Activated CD4-positive, alpha-beta memory T cell treated with anti-CD3 and anti-CD28 coated beads for 36 hours (primary cell): ENCODE data around the gene HES5. TPM values are rescaled to one million over a fixed set of nuclear protein-coding genes. Genes with fewer than 3 reads are reported as not detected.
"Not testable (repeated sequence)": the region's sequence is repeated elsewhere in the genome, so short reads cannot be mapped to it uniquely, and the experiment has no call there.

Source experiments
- CTCF ChIA-PET: fragments of 350-600 bp; sonication (Branson Sonifier 250); formaldehyde crosslinking; loops from one replicate; lab custom pipeline; 2021; ENCODE audit warnings: antibody characterized with exemption, inconsistent platforms; lab: Charles Lee
- POLR2A ChIA-PET: fragments of 350-600 bp; sonication (Branson Sonifier 250); formaldehyde crosslinking; loops from one replicate; lab custom pipeline; 2021; ENCODE audit warnings: antibody characterized with exemption; lab: Charles Lee
- DNase-seq: peaks from one replicate; pipeline ENCODE4 v3.0.0-alpha.2; 2020
- H3K27ac Mint-ChIP-seq: one replicate; pipeline ENCODE4 v1.8.0; 2021; ENCODE audit warnings: mixed read lengths
- H3K27me3 Mint-ChIP-seq: one replicate; pipeline ENCODE4 v1.8.0; 2021; ENCODE audit warnings: mixed read lengths
- H3K36me3 Mint-ChIP-seq: one replicate; pipeline ENCODE4 v1.8.0; 2021; ENCODE audit warnings: mixed read lengths
- H3K4me1 Mint-ChIP-seq: one replicate; pipeline ENCODE4 v1.8.0; 2021; ENCODE audit warnings: low read depth, mixed read lengths
- H3K4me3 Mint-ChIP-seq: one replicate; pipeline ENCODE4 v1.8.0; 2021; ENCODE audit warnings: mild to moderate bottlenecking, mixed read lengths
- H3K9me3 Mint-ChIP-seq: one replicate; pipeline ENCODE4 v1.8.0; 2021; ENCODE audit warnings: mixed read lengths
- intact Hi-C: fragments of 100-400 bp; cut with micrococcal nuclease; formaldehyde crosslinking; loops from one replicate; pipeline ENCODE4 v1.15.1; 2023
- total RNA-seq, 2 experiments: library from RNA; stranded (reverse); gene quantifications; one replicate each; pipeline ENCODE4 v1.2.3, GENCODE V29; 2021

HES5 gene
- total RNA-seq, 2 experiments from 2014 or later = 0.17 TPM; not detected in 1

- H3K4me1 Mint-ChIP-seq, H3K9me3 Mint-ChIP-seq, H3K4me3 Mint-ChIP-seq, intact Hi-C loops, H3K27ac Mint-ChIP-seq, H3K27me3 Mint-ChIP-seq, DNase-seq, CTCF ChIA-PET, POLR2A ChIA-PET: not testable (repeated sequence)
- peaks cover 12% of the 10 kb centered on the region for H3K36me3 Mint-ChIP-seq
These were observed 38.2 kb upstream of the HES5 start for GRCh38 chr1:2568187-2568816.

DNA sequence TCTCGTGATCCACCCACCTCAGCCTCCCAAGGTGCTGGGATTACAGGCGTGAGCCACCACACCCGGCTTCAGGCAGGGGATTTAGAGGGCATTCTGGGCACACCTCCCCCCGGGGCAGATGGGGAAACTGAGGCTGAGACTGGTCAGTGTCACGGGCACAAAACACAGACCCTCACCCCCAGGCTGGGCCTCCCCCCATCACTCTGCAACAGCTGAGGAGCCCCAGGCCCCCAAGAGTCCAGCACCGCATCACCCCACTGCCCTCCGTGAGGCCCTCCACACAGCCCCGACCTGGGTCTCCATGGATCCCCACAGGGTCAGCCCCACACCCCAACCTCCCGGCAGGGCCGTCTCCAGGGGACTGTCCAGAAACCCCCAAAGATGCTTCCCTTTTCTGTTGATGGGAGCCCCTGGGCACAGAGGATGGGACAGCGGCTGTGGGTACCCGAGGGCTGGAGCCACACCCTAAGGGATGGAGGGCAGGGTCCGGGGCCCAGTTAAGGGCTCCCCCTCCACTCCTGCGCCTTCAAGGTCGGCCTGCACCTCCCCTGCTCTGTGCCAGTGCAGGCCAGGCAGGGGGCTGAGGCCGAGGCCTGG, 37.1 kb upstream of the HES5 start:
- intact Hi-C loops = no loop called here
- Mint-ChIP-seq H3K4me1 (peaks cover 5% of the 10 kb centered on the region), H3K27ac (no peak overlapping the region), H3K27me3 (no peaks in the 10 kb centered on the region), H3K9me3 (no peaks in the 10 kb centered on the region), H3K36me3 (peaks cover 9% of the 10 kb centered on the region), H3K4me3 (no peak overlapping the region)
- no peak for DNase-seq
- CTCF ChIA-PET = no interaction called here
- POLR2A ChIA-PET = no interaction called here

GRCh38 chr1:2566101-2567045, 36.3 kb upstream of the HES5 start:
- Mint-ChIP-seq H3K36me3 (peaks cover 9% of the 10 kb centered on the region), H3K4me3 (no peak overlapping the region), H3K27ac (no peak overlapping the region), H3K9me3 (no peaks in the 10 kb centered on the region), H3K27me3 (no peaks in the 10 kb centered on the region), H3K4me1 (peaks cover 6% of the 10 kb centered on the region)
- ChIA-PET CTCF (no interaction called here), POLR2A (no interaction called here)
- intact Hi-C loops = no loop called here
- no peak for DNase-seq

- Mint-ChIP-seq H3K36me3 (peaks cover 5% of the 10 kb centered on the region), H3K4me3 (no peak overlapping the region), H3K27ac (no peak overlapping the region), H3K27me3 (no peaks in the 10 kb centered on the region), H3K9me3 (no peaks in the 10 kb centered on the region), H3K4me1 (peaks cover 10% of the 10 kb centered on the region)
- intact Hi-C loops = no loop called here
- ChIA-PET CTCF (no interaction called here), POLR2A (interaction anchor here (0.7 to 1.6 kb wide), 3 partner anchors 9 to 21 kb away, joined by 3 to 10 read pairs (median 4); partner anchors contain the start of gene TNFRSF14)
- no peak for DNase-seq
These were observed 34.8 kb upstream of the HES5 start for GRCh38 chr1:2564815-2565374.

DNA sequence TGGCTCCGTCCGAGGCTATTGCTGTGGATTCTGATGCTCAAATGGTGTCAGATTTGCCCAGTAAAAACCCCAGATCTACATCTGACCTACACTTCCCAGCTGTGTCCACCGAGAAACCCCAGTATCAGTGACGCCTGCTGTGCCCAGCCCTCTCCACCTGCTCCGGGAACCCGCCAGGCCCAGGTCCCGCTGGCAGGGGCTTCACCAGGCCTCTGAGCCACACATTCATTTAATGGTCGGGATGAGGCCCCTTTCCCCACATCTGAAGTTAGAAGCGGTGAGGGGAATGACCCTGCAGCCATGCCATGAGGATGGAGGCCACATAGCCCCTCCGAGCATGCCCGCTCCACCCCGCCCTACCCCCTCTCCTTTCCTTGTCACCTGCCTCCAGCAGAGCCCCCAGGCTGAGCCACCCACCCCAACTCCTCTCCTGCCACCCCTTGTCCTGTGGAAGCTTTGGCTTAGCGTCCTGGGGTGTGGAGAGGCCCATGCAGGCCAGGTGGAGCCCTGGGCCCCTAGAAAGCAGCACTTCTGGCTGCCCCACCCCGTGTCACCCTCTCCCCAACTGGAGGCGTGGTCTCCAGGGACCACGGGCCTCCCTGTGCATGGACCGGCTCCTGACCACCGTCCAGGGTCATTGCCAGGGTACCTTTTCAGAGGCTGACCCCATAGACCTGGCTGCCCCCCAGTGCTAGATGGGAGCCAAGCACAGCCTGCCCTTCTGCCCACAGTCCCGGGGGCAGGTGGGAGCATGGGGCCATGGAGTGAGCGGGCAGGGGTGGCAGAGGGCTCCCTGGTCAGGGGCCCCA, 34.1 kb upstream of the HES5 start:
- H3K27ac Mint-ChIP-seq = no peak overlapping the region
- H3K4me3 Mint-ChIP-seq = no peak overlapping the region
- H3K9me3 Mint-ChIP-seq = no peaks in the 10 kb centered on the region
- ChIA-PET POLR2A (interaction anchor here (1.4 to 3.9 kb wide), 3 partner anchors 8 to 21 kb away, joined by 4 to 21 read pairs (median 10); partner anchors contain the start of gene TNFRSF14), CTCF (no interaction called here)
- peaks cover 10% of the 10 kb centered on the region for H3K4me1 Mint-ChIP-seq
- intact Hi-C loops = no loop called here
- peaks cover 7% of the 10 kb centered on the region for H3K36me3 Mint-ChIP-seq
- no peaks in the 10 kb centered on the region for H3K27me3 Mint-ChIP-seq
- DNase-seq = no peak

- no peak overlapping the region for H3K4me3 Mint-ChIP-seq
- no peak for DNase-seq
- no peak overlapping the region for H3K27ac Mint-ChIP-seq
- H3K4me1 Mint-ChIP-seq = peaks cover 14% of the 10 kb centered on the region
- intact Hi-C loops = no loop called here
- H3K9me3 Mint-ChIP-seq = no peaks in the 10 kb centered on the region
- H3K27me3 Mint-ChIP-seq = no peaks in the 10 kb centered on the region
- ChIA-PET POLR2A (interaction anchor here (3.9 kb wide), 1 partner anchor 15 kb away, joined by 21 read pairs; no protein-coding TSS in a partner anchor), CTCF (no interaction called here)
- H3K36me3 Mint-ChIP-seq = peaks cover 12% of the 10 kb centered on the region
These were observed 33.1 kb upstream of the HES5 start for GRCh38 chr1:2563205-2563604.

GRCh38 chr1:2561898-2562895, 32.1 kb upstream of the HES5 start:
- Mint-ChIP-seq H3K4me3 (no peak overlapping the region), H3K27ac (no peak overlapping the region), H3K9me3 (no peaks in the 10 kb centered on the region), H3K27me3 (no peaks in the 10 kb centered on the region), H3K36me3 (peaks cover 16% of the 10 kb centered on the region), H3K4me1 (peaks cover 22% of the 10 kb centered on the region)
- CTCF ChIA-PET = interaction anchor here (1.0 to 2.2 kb wide), 10 partner anchors 10 to 149 kb away, joined by 3 to 16 read pairs (median 6); partner anchors contain the start of genes PANK4, PEX10 and PRXL2B
- intact Hi-C loops = no loop called here
- POLR2A ChIA-PET = interaction anchor here (1.1 to 3.9 kb wide), 5 partner anchors 9 to 149 kb away, joined by 3 to 21 read pairs (median 10); partner anchors contain the start of gene PEX10
- peak; percentile 50 for DNase-seq

DNA sequence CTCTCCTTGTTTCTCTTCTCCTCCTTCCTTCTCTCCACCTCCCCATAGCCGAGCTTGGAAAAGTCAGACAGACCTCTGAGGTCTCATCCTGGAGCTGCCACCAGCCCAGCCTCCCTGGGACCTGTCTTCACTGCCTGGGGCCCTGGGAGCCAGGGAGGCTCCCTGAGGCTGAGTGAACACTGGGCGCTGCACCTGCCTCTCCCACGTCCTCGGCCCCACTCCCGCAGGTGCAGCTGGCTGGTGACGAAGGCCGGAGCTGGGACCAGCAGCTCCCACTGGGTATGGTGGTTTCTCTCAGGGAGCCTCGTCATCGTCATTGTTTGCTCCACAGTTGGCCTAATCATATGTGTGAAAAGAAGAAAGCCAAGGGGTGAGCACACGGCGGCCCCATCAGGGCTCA, 31.4 kb upstream of the HES5 start:
- H3K27ac Mint-ChIP-seq = no peak overlapping the region
- no peak overlapping the region for H3K4me3 Mint-ChIP-seq
- no peak for DNase-seq
- H3K4me1 Mint-ChIP-seq = peaks cover 22% of the 10 kb centered on the region
- peaks cover 22% of the 10 kb centered on the region for H3K36me3 Mint-ChIP-seq
- POLR2A ChIA-PET = interaction anchor here (0.6 to 3.9 kb wide), 6 partner anchors 10 to 148 kb away, joined by 3 to 21 read pairs (median 8); partner anchors contain the start of gene PEX10
- CTCF ChIA-PET = interaction anchor here (0.8 to 2.2 kb wide), 12 partner anchors 10 to 148 kb away, joined by 3 to 16 read pairs (median 4); partner anchors contain the start of genes PANK4, PEX10 and PRXL2B
- no peaks in the 10 kb centered on the region for H3K27me3 Mint-ChIP-seq
- intact Hi-C loops = no loop called here
- no peaks in the 10 kb centered on the region for H3K9me3 Mint-ChIP-seq

DNA sequence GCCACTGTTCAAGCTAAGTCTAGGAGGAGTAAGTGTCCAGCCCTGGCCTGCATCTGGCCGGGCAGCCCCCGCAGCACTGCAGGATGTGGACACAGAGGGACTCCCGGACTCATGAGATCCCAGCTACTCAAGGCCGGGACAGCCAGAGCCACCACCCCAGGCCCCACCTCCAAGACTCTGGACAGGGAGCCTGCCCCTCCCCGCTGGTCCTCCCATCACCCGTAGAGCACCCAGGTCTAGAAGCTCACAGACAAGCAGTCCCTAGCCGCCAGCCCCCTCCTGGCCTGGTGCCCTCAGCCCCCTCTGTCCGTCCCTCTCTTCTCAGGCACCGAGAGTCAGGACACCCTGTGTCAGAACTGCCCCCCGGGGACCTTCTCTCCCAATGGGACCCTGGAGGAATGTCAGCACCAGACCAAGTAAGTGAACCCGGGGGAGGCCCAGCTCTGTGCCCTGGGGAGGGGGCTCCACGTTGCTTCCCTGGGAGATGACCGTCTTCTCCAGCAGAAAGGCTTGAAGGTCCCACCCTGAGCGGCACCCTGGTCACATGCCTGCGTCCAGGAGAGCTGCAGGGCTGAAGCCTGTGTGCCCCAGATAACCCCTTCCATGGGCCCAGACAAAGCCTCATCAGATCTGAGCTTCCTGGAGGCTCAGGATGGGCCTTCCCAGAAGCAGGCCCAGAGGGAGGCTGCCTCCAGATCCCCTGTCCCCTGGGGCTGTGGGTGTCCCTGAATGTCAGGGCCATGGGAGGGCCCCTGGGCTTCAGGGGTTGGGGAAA, 30.4 kb upstream of the HES5 start:
- Mint-ChIP-seq H3K27me3 (no peaks in the 10 kb centered on the region), H3K36me3 (peaks cover 27% of the 10 kb centered on the region), H3K27ac (peak overlapping the region; percentile 28), H3K4me1 (peaks cover 24% of the 10 kb centered on the region), H3K9me3 (no peaks in the 10 kb centered on the region), H3K4me3 (no peak overlapping the region)
- intact Hi-C loops = no loop called here
- CTCF ChIA-PET = interaction anchor here (0.8 to 2.2 kb wide), 7 partner anchors 12 to 144 kb away, joined by 3 to 16 read pairs (median 4); partner anchors contain the start of gene PRXL2B
- DNase-seq = no peak
- POLR2A ChIA-PET = interaction anchor here (0.6 to 3.9 kb wide), 6 partner anchors 11 to 147 kb away, joined by 3 to 21 read pairs (median 8); partner anchors contain the start of gene PEX10
